Fibroblast of peridontal ligament (primary cell): ENCODE data around the gene UBASH3A.

ENCODE experiments used
- DNase-seq: peaks from one replicate; pipeline ENCODE4 v3.0.0-alpha.2; 2010; ENCODE audit errors: extremely low read depth

UBASH3A gene

GRCh38 chr21:42448686-42449085 is 45.0 kb downstream of the UBASH3A start:
- no peak for DNase-seq

GRCh38 chr21:42451941-42452340 is 48.2 kb downstream of the UBASH3A start:
- DNase-seq, result no peak

DNA sequence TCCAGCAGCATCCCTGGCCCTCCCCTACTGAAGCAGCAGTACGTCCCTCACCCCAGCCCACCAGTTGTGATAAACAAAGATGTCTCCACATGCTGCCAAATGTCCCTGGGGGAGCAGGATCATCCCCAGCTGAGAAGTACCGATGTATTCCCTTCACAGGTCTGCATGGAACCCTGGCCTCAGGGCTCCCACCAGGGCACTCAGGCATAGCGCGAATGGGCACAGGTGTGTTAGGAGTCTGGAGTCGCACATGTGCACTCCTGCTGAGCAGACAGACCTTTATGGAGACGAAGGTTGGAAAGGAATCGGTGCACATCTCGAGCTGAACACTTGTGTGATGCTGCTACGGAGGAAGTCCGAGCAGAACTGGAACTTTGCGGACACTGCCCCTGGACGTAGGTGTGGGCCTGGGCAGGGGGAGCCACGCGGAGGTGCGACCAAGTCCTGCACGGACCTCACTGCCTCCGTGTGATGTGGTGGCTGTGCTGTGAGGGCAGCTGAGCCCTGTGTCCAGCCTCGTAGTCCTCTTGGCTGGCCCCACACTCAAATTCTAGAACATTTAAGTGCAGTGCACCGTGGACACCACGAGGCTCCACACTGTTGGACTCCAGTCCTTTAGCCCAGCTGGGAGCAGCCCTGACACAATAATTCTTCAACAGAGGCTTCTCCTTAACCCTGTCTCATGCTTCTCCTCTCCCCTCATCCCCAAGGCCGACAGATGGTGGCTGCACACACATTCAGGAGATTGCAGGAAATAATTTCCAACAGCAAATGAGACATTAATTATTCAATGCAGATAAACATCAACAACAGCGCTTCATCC is 48.9 kb downstream of the UBASH3A start:
- no peak for DNase-seq

- DNase-seq, result no peak
These were observed 49.7 kb downstream of the UBASH3A start for GRCh38 chr21:42453224-42453985.

DNA sequence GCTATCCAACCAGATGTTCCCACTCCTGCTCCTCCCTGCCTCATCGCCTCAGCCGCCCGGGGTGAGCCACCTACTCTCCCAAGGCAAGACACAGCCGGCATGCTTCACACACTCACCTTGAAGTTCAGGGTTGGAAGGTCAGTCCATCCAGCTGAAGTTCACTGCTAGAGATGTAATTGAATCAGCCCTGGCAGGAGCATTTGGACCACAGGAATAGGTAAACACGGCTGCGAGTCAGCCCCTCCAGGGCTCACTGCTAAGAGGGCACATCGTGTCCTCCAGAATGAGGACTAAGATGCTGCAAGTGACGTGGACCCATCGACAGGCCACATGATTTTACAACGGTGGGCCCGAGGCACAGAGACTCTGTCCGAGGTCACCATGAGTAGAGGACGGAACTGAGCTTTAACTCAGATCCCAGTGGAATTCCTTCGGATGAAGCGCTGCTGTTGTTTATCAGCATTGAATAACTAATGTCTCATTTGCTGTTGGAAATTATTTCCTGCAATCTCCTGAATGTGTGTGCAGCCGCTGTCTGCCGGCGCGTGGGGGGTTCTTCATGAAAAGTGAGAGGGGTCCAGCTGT is 50.4 kb downstream of the UBASH3A start:
- no peak for DNase-seq

DNA sequence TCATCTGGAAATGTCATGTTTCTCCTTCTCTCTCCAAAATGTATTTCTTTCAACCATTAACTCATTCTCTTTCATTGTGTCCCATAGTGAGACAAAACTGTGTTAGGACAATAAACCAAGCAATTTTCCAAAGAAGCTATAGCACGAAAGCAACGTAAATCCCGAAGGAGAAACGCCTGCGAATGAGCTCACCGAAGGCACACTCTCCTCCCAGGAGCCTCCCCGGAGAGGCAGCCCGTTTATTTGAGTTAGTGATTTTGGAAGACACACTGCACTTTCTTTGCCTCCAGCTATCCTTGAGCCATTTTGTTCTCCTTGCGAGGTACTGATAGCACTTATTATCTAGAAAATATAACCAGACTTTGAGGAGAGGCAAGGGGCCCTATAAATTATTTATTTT is 51.1 kb downstream of the UBASH3A start:
- DNase-seq, result no peak

DNA sequence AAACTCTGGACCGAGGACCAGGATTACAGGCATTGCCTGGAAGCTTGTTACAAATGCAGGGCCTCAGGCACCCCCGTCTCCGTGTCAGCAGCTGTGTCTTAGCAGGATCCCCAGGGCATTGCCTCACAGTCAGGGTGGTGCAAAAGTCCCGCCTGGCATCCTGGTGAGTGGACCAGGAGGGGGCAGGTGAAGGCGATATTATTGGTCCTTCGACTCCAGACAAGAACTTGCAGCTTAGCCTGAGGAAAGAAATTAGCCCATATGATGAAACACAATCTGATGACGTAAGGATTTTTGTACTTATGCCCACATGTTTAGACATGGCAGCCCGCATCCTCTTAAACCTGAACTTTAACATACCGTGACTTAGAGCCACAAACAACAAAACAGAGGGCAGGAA is 51.5 kb downstream of the UBASH3A start:
- DNase-seq, result no peak

DNA sequence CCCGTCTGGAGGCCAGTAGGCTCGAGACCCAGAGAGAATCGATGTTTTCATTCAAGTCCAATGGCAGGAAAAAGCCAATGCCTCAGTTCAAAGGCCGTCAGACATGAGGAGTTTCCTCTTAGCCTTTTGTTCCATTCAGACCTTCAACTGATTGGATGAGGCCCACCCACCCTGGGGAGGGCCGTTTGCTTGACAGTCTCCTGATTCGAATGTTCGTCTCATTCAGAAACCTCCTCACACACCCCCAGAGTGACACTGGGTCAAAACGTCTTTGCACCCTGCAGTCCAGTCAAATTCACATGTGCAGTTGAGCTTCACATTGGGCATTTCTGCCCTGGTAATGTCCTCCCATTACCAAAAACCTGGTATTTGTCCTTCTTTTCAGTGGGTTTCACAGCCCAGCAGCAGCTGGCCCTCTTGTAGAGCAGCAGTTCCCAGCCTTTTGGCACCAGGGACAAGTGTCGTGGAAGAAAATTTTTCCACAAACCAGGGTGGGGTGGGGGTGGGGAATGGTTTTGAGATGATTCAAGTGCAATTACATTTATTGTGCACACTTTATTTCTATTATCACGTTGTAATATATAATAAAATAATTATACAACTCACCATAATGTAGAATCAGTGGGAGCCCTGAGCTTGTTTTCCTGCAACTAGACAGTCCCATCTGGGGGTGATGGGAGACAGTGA is 52.2 kb downstream of the UBASH3A start:
- no peak for DNase-seq

DNA sequence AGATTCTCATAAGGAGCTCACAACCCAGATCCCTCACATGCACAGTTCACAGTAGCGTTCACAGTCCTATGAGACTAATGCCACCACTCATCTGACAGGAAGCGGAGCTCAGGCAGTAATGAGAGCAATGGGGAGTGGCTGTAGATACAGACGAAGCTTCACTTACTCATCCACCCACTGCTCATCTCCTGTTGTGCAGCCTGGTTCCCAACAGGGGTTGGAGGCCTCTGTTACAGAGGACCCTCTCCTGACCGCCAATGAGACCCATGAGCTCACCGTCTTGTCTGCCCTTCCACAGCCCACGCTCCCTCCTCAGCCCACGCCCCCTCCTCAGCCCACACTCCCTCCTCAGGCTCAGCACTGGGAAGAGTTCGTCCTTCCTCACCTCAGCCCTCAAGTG is 52.8 kb downstream of the UBASH3A start:
- DNase-seq, result no peak

DNA sequence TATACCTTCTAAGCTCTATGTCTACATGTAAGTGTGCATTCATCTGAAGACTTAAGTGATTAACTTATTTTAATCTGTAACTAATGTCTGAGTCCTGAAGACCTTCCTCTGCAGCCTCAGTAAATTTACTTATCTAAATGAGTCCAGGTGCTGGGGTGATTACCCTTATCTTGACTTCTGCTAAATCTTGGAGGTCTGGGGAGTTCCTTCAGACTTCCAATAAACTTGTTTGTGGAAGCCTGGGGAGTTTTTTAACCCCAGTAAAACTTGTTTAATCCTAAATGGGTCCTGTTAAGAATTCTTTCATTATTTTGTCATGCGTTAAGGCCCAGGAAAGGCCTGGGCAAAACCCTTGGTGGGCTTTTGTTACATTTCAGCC is 55.4 kb downstream of the UBASH3A start:
- DNase-seq, result no peak

DNA sequence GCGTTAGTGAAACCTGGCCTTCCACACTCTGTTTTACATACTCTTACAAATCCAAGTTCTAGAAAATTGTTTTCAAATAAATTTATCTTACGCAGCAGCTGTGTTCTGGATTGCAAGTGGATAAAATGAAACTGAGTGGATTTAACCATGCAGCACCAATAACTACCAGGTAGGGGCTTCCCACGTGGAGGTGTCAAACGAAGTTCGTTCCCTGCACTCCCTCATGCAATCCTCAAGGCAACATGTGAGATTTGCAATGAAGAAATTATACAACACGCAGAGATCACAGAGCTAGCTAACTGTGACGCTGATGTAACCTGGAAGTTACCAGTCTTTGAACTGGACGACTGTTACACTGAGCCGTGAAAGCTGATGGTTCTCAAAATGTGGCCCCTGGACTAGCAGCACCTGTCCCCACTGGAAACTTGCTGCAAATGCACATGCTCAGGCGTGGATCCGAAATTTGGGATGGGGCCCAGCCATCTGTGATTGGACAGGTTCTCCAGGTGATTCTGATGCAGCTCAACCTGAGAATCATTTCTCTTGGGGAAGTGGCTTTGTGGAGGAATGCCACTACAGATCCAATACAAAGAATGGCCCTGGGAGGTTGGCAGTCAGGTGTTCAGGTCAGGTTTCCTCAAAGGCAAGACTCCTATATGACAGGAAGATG is 56.0 kb downstream of the UBASH3A start:
- DNase-seq, result no peak

- no peak for DNase-seq
These were observed 56.9 kb downstream of the UBASH3A start for GRCh38 chr21:42460391-42461184.

GRCh38 chr21:42461185-42461520 is 57.5 kb downstream of the UBASH3A start:
- DNase-seq, result no peak

DNA sequence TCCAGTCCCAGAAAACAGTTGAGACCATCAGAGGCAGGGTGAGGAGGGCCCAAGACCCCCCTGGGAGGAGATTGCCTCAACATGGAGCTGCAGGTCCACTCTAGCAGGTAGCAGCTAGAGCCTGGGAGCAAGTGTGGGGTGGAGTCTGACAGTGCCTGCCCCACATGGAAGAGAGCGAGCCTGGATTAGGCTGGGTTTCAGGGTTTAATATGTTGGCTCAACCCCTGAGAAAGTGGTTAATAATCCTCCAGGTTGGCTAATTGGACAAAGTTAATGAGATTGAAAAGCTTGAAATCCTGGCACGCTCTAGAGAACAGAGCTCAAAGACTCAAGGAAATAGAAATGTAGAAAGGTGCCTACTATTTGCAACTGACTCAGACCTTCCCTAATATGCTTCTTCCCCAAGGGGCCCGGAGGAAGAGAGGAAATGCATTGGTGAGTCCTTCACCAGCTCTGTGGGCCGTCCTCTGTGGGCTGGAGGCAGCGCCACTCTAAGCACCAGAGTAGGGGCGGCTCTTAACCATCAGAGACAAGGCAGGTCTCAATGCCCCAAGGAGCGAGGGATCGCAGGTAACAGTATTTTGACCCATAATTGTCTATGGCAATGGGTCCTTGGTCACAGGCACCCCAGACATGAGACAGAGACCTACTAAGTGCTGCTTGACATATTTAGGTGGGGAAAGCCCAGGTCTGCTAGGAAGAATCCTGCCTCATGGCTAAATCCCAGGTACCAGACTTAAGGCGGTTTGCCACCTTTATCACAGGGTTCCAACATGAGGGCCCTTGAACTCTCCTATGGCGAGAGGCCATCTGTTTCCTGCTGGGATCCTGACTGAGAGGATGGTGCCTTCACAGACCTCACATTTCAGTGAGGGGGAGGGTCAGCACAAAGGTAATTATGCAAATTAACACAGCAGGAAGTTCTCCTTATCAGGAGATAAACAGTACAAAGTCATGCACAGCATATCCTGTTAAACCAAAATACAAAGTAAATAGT is 58.5 kb downstream of the UBASH3A start:
- no peak for DNase-seq

DNA sequence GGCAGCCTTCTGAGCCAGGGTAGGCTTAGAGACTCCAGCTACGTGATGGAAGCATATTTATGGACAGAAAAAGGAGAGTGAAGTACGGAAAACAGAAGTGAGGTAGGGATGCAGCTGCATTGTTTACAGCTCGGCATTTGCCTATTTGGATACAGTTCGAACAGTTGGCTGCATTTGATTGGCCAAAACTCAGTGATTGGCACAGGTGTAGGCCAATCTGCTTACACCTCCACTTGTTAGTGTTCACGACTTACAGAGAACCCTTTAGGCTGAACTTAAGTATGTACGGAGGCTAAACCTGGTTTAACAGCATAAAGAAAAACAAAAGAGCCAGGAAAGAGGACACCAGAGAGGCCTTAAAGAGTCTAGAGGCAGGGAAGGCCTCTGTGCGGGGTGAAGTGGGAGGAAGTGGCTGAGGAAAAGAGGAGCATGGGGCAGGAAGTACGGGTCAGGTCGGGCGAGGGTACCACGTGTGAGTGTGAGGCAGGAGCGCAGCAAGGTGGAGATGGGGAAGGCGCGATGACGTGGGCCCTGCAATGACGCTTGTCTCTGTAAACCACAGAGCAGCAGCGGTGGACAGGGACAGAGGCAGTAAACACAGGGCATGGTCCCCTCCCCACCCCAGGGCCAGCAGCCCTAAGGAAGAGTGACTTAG is 60.3 kb downstream of the UBASH3A start:
- DNase-seq, result peak; percentile 1

DNA sequence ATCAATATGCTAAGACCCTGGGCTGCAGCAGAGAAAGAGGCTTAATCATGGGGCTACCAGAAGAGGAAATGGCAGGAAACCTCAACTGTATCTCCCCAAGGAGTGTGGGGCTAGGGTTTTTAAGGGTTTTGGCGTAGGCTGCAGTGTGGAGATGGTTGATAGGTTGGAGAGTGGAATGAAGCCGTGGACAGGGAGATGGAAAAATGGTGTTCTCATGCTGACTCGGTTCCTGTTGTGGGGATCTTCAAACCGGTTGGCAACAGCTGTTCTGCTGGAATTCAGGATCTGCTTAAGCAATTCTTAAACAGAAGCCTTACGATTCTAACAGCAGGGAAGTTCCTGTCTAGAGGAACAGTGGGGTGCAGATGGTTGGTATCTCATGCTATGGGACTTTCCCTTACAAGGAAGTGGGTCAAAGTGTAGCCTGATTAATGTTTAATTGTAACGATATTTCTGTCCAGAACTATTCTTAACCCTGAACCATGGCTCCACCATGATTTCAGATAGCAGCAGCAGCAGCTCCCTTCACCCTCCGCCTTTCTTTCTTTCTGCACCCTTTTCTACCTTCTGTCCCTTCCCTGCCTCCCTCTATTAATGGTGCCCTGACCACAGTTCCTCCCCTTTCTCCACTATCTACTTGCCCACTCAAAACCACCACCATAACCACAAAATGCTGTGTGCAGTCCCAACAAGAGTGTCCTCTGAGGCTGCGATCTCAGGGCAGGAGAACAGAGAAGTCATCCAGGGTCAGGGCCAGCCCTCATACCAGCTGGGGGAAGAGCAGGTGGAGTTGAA is 61.5 kb downstream of the UBASH3A start:
- no peak for DNase-seq

DNA sequence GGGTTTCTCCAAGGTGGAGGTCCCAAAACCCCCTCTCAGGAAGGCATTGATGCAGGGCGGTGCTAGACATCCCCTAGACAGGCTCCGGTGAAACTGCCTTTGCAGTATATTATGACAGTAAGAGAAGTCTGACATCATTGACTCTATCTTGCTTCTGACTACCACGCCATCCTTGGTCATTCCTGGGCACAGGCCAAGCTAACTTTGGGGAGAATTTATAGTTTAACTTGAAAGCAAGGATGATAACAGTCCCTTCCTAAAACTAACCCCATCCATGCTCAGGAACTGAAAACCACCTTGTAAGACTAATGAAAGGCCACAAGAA is 62.1 kb downstream of the UBASH3A start:
- no peak for DNase-seq

DNA sequence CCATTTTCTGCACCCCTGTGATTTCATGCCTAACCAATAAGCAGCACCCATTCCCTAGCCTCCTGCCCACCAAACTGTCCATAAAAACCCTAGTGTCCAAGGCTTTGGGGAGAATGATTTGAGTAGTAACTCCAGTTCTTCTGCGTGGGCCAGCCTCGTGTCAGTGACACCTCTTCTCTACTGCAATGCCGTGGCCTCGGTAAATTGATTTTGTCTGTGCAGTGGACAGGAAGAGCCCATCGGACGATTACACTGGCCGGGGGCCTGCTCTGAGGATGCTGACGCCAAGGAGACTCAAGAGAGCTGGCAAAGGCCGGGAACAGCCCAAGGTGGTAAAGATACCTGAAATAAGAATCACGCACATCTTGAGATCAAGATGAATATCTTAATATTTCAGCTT is 63.0 kb downstream of the UBASH3A start:
- DNase-seq, result no peak
